ENCODE data around the gene DDIT4.
"Not testable (repeated sequence)": the region's sequence is repeated elsewhere in the genome, so short reads cannot be mapped to it uniquely, and the experiment has no call there.

The DDIT4 gene

GRCh38 chr10:72249176-72249862 is 24.4 kb upstream of the DDIT4 start:
- not testable (repeated sequence) for DNase-seq (ENCODE audit: low read depth)

- DNase-seq (ENCODE audit: low read depth): peak; percentile 64
Observed at GRCh38 chr10:72250666-72251065, 23.1 kb upstream of the DDIT4 start.

- no peak for DNase-seq (ENCODE audit: low read depth)
Observed at GRCh38 chr10:72251635-72252034, 22.1 kb upstream of the DDIT4 start.

GRCh38 chr10:72252972-72253371 is 20.8 kb upstream of the DDIT4 start:
- DNase-seq (ENCODE audit: low read depth): no peak

- no peak for DNase-seq (ENCODE audit: low read depth)
Observed at GRCh38 chr10:72253578-72253977, 20.1 kb upstream of the DDIT4 start.

GRCh38 chr10:72254813-72255568 is 18.7 kb upstream of the DDIT4 start:
- DNase-seq (ENCODE audit: low read depth): peak; percentile 85

GRCh38 chr10:72255977-72256729 is 17.6 kb upstream of the DDIT4 start:
- no peak for DNase-seq (ENCODE audit: low read depth)

GRCh38 chr10:72257051-72257892 is 16.5 kb upstream of the DDIT4 start:
- DNase-seq (ENCODE audit: low read depth): no peak

- DNase-seq (ENCODE audit: low read depth): no peak
Observed at GRCh38 chr10:72258617-72259016, 15.1 kb upstream of the DDIT4 start.

- DNase-seq (ENCODE audit: low read depth): peak; percentile 91
Observed at GRCh38 chr10:72259491-72260238, 14.1 kb upstream of the DDIT4 start.

- DNase-seq (ENCODE audit: low read depth): peak; percentile 95
Observed at GRCh38 chr10:72260239-72260975, 13.3 kb upstream of the DDIT4 start.

- DNase-seq (ENCODE audit: low read depth): no peak
Observed at GRCh38 chr10:72260976-72261783, 12.5 kb upstream of the DDIT4 start.

- no peak for DNase-seq (ENCODE audit: low read depth)
Observed at GRCh38 chr10:72261784-72262404, 11.8 kb upstream of the DDIT4 start.

- no peak for DNase-seq (ENCODE audit: low read depth)
Observed at GRCh38 chr10:72263613-72264241, 10.0 kb upstream of the DDIT4 start.

GRCh38 chr10:72264536-72264935 is 9.2 kb upstream of the DDIT4 start:
- DNase-seq (ENCODE audit: low read depth): no peak

GRCh38 chr10:72265508-72265907 is 8.2 kb upstream of the DDIT4 start:
- DNase-seq (ENCODE audit: low read depth): no peak

GRCh38 chr10:72265990-72266865 is 7.5 kb upstream of the DDIT4 start:
- DNase-seq (ENCODE audit: low read depth): no peak

GRCh38 chr10:72267381-72267780 is 6.3 kb upstream of the DDIT4 start:
- DNase-seq (ENCODE audit: low read depth): no peak

Data from fibroblast of the conjunctiva (primary cell).